GM23338 (cell line): ENCODE measurements around the gene KCND2.

ENCODE experiments used
- CTCF ChIP-seq, 2 experiments: fragments of 200-600 bp in 1 of 2; sonication (generic) in 1 of 2; conservative IDR thresholded peaks; 2 replicates each; pipeline versions ENCODE4 v1.5.1 to v1.6.1; 2016 to 2017; ENCODE audit warnings: antibody characterized with exemption in 2 of 2, low read depth in 2 of 2, mild to moderate bottlenecking in 2 of 2, moderate library complexity in 1 of 2
- EZH2 ChIP-seq: fragments of 200-600 bp; sonication (generic); IDR thresholded peaks from one replicate; pipeline ENCODE4 v1.8.0; 2017; ENCODE audit warnings: antibody characterized with exemption, mild to moderate bottlenecking, low read depth; ENCODE audit not compliant: unreplicated experiment
- EZH2phosphoT487 ChIP-seq: fragments of 200-600 bp; sonication (generic); IDR thresholded peaks from one replicate; pipeline ENCODE4 v1.8.1; 2018; ENCODE audit warnings: antibody characterized with exemption; ENCODE audit not compliant: unreplicated experiment
- POLR2AphosphoS5 ChIP-seq: IDR thresholded peaks from 2 replicates; pipeline ENCODE4 v1.6.1; 2016; ENCODE audit warnings: antibody characterized with exemption, low read depth
- REST ChIP-seq: IDR thresholded peaks from one replicate; pipeline ENCODE4 v1.6.1; 2018; ENCODE audit warnings: antibody characterized with exemption; ENCODE audit not compliant: unreplicated experiment

- TF ChIP-seq CTCF (conservative IDR thresholded peaks at IDR 0.05; ENCODE audit: low read depth in 2 of 2), result no peak
- no peak for TF ChIP-seq POLR2AphosphoS5
- no peak for TF ChIP-seq EZH2
- no peak for TF ChIP-seq REST
- no peak for TF ChIP-seq EZH2phosphoT487
These were observed 229.8 kb downstream of the KCND2 start for GRCh38 chr7:120502825-120503224.
